Ecto neural progenitor cell (in vitro differentiated cells): ENCODE results near the gene CIB2.

Experiments used
- DNase-seq: peaks from one replicate; pipeline ENCODE4 v3.0.0-alpha.2; 2018; ENCODE audit warnings: low spot score

CIB2 gene

GRCh38 chr15:78083687-78084448, 47.4 kb downstream of the CIB2 start:
- no peak for DNase-seq

- DNase-seq: no peak
Measured at GRCh38 chr15:78083186-78083585, 48.1 kb downstream of the CIB2 start.

DNA sequence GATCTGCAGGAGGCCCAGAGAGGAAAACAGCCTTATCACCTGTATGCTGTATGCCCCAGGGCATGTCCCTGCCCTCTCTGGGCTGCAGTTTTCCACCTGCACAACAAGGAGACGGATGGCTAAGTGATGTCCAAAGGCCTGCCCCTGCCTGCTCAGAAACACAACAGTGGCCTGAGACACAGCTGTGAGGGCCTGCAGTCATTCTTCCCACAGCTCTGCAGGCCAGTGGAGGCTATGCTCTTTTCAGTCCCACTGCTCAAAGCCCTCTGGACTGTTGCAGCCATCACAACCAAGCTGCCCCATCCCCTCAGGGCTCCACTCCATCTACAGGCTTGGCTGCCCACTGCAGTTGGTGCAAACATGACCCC, 48.5 kb downstream of the CIB2 start:
- no peak for DNase-seq

DNA sequence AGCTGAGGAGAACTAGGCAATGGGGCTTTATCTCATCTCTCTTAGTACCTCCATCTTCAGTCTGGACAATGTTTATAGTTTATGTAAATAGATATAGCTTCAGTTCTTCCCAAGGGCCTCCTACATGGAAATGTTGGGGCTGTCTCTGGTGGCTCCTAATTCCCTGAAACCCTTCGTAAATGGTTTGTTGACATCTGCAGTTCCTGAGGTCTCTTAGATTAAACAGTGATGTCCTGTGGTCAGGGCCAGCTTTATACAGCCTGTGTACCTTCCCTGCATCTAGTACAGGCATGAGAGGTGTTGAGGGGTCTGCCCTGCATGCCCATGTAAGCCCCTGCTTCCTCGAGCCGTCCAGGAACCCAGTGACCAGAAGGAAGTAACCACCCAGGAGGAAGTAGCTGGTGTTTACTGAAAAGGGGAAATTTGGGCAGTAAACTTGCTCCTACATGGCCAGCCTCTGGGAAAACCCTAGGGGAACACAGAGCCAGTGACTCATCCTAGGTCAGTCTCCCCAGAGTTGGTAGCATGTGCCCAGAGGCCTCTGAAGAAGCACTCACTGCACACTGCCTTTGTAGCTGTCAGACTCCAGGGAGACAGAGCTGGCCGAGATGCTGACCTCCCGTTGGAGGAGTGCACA, 49.0 kb downstream of the CIB2 start:
- DNase-seq: no peak

DNA sequence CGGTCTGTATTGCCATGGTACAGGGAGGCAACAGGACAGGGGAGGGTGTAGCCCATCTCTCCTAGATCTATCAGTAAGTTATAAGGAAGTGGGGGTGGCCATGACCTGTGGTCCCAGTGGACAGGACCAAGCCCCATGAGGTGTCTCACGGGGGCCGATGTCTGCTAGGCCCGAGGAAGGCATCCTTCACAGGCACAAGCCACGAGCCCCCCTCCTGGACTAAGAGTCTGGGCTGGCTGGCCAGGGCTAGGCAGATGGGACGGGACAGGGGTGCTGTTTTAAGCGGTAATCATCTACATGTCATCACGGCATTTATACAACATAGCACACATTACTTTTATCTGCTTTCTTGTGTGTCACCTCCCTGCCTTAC, 51.2 kb downstream of the CIB2 start:
- no peak for DNase-seq

DNA sequence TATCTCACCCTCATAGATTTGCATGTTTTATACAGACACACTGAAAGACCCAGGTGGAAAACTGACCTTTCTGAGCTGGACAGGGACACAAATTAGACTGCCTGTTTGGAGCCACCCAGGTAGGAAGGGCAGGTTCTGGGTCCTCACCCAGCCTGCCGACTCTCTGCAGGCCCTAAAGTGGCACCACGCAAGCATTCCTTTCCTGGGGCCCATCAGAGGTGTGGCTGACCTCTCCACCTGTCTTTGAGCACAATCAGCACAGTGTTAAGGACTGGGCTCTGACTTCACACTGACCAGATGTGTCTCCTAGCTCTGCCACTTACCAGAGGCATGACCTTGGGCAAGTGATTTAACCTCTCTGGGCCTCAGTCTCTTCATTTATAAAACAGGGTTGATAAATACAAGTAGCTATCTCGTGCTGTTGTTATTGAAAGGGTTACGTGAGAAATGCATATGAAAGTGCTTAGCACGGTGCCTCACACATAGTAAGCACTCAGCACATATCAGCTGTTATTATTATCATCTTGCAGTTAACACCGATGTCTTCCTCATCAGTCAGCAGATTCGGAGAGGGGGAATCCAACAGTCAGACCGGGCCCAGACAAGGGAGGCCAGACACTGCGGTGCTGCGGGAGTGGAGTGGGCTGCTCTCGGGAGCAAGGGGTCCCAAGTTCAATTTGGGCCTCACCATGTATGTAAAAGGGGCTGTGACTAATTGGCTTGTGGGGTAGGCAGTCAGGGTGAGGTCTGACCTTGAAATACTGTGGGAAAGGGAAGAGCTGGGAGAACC, 51.8 kb downstream of the CIB2 start:
- no peak for DNase-seq

- DNase-seq: no peak
Measured at GRCh38 chr15:78077871-78078210, 53.4 kb downstream of the CIB2 start.

DNA sequence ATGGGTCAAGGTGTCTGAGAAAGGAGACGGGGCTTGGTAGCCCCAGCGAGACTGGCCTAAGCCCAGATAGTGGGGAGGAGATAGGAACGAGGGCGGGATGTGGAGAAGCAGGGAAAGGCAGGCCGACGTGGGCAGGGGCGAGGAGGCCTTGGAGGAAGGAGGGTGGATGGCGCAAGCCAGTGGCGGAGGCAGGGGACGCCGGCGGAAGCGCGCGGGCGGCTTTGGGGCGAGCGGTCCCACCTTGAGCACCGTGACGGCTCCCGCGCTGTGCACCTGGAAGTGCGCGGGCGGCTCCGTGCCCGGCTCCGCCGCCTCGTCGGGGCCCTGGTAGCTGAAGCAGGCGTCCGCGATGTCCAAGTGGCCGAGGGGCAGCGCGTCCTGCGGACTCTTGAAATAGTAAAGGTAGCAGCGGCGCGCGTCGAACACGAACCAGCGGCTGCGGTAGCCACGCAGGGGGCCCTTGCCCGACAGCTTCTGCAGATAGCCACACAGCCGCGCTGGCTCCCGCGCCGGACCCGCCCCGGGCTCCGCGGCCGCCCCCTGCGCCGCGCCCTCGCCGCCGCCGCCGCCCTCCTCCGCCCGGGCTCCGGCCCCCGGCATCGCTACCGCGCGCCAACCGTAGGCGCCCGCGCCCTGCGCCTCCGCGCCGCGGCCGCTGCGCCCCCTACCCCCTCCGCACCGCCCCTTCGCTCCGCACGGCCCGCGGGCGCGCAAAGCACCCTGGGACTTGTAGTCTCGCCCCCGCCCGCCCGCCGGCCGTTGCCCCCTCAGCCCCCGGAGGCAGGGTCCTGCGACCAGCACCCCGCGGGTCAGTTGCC, 54.0 kb downstream of the CIB2 start, which contains the start of gene TBC1D2B:
TBC1D2B (minus strand) TSS at position 659 of the 818 bp plus-strand sequence; CDS start at position 600, 59 bp downstream.
- DNase-seq: peak; percentile 82

DNA sequence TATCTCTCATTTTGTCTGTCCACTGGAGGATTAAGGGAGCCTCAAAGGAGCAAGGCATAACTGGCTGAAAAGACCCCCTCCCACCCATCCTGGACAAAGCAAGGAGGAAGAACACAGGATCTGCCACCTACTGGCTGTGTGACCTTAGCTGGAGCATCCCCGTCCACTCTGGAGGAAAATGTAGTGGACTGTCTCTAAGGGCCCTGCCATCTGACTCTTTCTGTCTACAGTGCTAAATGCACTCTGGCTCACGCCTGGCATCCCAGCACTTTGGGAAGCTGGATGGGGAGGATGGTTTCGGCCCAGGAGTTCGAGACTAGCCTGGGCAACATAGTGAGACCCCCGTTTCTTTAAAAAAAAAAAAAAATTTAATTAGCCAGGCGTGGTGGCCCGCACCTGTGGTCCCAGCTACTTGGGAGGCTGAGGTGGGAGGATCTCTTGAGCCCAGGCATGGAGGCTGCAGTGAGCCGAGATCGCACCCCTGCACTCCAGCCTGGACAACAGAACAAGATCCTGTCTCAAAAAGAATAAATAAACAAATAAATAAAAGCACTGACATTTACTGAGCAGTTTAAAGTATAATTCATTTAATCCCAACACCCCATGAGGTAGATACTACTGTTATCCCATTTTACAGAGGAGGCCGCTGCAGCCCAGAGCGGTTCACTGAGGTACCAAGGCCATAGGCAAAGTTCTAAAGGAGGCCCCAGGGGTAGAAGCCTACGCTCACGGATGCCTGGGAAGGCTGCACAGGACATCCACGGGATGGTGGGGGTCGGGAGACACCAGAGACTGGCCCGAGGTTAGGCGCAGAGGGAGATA, 54.8 kb downstream of the CIB2 start:
- no peak for DNase-seq

- DNase-seq: no peak
Measured at GRCh38 chr15:78075490-78076230, 55.6 kb downstream of the CIB2 start.

- DNase-seq: no peak
Measured at GRCh38 chr15:78073046-78073787, 58.0 kb downstream of the CIB2 start.

GRCh38 chr15:78072080-78072892, 59.0 kb downstream of the CIB2 start:
- DNase-seq: no peak

DNA sequence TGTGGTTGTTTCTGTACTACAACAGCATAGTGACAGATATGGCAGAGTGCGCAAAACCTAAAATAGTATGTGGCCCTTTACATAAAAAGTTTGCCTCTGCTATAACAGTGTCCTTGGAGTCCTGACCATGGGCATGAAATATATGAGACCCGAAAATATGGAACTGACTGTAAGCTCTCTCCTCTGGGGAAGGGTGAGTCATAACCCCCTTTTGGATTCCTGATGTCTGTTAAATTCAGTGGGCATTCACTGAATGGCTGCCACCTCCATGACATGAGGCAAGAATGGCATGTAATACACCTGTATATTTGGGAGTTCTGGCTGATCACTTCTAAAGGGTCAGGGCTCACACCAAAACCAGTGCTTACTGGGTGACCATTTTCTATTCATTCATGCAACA, 59.9 kb downstream of the CIB2 start:
- DNase-seq: no peak

GRCh38 chr15:78070049-78070700, 61.1 kb downstream of the CIB2 start:
- DNase-seq: no peak

DNA sequence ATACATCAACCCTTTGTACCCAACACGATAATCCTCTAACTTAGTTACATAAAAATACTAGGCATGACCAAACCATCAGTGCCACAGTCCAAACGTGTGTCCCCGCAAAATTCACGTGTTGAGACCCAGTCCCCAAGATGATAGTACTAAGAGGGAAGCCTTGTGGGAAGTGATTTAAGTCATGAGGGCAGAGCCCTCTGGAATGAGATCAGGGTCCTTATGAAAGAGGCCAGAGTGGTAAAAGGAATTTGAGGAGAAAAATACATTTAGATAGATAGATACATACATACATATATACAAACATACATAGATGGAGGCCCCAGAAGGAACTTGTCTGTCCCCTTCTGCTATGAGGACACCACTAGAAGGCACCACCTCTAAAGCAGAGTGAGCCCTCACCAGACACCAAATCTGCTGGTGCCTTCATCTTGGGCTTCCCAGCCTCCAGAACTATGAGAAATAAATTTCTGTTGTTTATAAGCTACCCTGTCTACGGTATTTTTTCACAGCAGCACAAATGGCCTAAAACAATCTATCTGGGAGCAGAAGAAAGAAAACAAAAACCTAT, 61.7 kb downstream of the CIB2 start:
- DNase-seq: no peak

DNA sequence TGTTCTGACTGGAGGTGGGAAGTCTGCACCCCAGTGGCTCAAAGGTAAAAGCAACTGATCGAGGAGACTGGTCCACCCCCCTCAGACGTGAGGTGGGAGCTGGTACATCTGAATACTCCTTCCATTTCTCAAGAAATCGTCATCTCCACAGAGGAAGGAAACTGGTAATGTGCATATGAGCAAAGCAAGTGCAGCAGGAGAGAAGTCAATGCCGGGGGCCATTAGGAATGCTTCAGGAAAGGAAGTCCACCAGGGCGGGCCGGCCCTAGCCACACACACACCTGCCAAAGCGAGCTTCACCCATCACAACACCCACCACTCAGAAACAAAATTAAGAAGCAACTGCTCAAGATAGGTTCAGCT, 62.2 kb downstream of the CIB2 start:
- DNase-seq: no peak

DNA sequence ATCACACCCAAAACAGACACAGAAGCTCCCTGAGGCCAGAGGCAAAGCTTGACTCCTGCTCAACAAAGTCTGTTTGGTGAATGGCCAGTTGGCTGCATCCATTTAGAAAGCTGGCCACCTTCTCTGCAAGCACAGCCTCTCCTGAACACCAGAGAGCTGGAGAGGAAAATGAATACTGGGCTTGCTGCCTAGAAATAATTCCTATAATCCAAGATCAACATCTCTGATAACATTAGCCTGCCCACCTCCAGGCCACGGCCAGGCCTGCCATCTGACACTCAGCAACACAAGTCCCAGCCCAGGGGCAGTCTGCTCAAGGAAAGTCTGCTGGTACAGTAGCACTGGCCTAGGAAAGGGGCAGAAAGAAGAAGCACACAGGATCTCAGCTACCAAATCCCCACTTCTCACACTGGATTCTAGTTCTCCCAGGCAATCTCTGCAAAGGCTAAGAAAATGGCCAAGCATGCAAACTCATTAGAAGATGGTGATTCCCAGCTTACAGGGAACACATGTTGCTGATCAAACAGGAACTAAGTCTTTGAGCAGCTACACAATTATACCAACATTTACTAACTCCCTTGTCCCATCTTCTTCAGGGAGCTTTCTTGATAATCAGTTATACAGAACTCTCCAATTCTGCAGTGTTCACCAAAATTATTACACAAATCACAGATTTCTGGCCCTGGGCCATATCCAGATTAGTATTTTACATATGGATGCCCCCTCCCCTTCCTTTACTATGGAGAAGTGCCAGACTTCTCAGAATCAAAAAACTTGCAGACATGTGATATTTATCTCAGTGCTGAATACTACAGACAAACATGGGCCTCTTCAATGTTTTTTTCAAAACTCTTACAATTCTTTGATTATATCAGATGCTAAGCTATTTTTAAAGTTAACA, 63.7 kb downstream of the CIB2 start:
- no peak for DNase-seq
